ENCODE data around the gene SETBP1.

SETBP1 gene

GRCh38 chr18:44936485-44936884 lies 255.8 kb downstream of the SETBP1 start:
- DNase-seq (ENCODE audit: low read depth in 2 of 2) = no peak

GRCh38 chr18:44937960-44938719 lies 257.5 kb downstream of the SETBP1 start:
- no peak for DNase-seq (ENCODE audit: low read depth in 2 of 2)

GRCh38 chr18:44938720-44939665 lies 258.3 kb downstream of the SETBP1 start:
- no peak for DNase-seq (ENCODE audit: low read depth in 2 of 2)

GRCh38 chr18:44941516-44941915 lies 260.8 kb downstream of the SETBP1 start:
- no peak for DNase-seq (ENCODE audit: low read depth in 2 of 2)

GRCh38 chr18:44942073-44942472 lies 261.4 kb downstream of the SETBP1 start:
- DNase-seq (ENCODE audit: low read depth in 2 of 2) = no peak

- no peak for DNase-seq (ENCODE audit: low read depth in 2 of 2)
Measured at GRCh38 chr18:44943311-44943881, 262.7 kb downstream of the SETBP1 start.

- no peak for DNase-seq (ENCODE audit: low read depth in 2 of 2)
Measured at GRCh38 chr18:44944461-44944860, 263.8 kb downstream of the SETBP1 start.

GRCh38 chr18:44945888-44946401 lies 265.3 kb downstream of the SETBP1 start:
- no peak for DNase-seq (ENCODE audit: low read depth in 2 of 2)

GRCh38 chr18:44946529-44947113 lies 265.9 kb downstream of the SETBP1 start:
- no peak for DNase-seq (ENCODE audit: low read depth in 2 of 2)

- no peak for DNase-seq (ENCODE audit: low read depth in 2 of 2)
Measured at GRCh38 chr18:44949967-44950366, 269.3 kb downstream of the SETBP1 start.

- no peak for DNase-seq (ENCODE audit: low read depth in 2 of 2)
Measured at GRCh38 chr18:44950685-44951195, 270.1 kb downstream of the SETBP1 start.

- no peak for DNase-seq (ENCODE audit: low read depth in 2 of 2)
Measured at GRCh38 chr18:44951748-44952147, 271.1 kb downstream of the SETBP1 start.

- DNase-seq (ENCODE audit: low read depth in 2 of 2) = no peak
Measured at GRCh38 chr18:44954257-44954656, 273.6 kb downstream of the SETBP1 start.

- DNase-seq (ENCODE audit: low read depth in 2 of 2) = no peak
Measured at GRCh38 chr18:44955825-44956224, 275.1 kb downstream of the SETBP1 start.

GRCh38 chr18:44957025-44957424 lies 276.3 kb downstream of the SETBP1 start:
- no peak for DNase-seq (ENCODE audit: low read depth in 2 of 2)

- no peak for DNase-seq (ENCODE audit: low read depth in 2 of 2)
Measured at GRCh38 chr18:44957461-44957860, 276.8 kb downstream of the SETBP1 start.

- DNase-seq (ENCODE audit: low read depth in 2 of 2) = no peak
Measured at GRCh38 chr18:44958040-44958439, 277.4 kb downstream of the SETBP1 start.

- no peak for DNase-seq (ENCODE audit: low read depth in 2 of 2)
Measured at GRCh38 chr18:44958455-44958854, 277.8 kb downstream of the SETBP1 start.

- DNase-seq (ENCODE audit: low read depth in 2 of 2) = no peak
Measured at GRCh38 chr18:44959013-44959412, 278.3 kb downstream of the SETBP1 start.

- DNase-seq (ENCODE audit: low read depth in 2 of 2) = no peak
Measured at GRCh38 chr18:44960580-44960979, 279.9 kb downstream of the SETBP1 start.

- no peak for DNase-seq (ENCODE audit: low read depth in 2 of 2)
Measured at GRCh38 chr18:44961288-44961995, 280.8 kb downstream of the SETBP1 start.
